ENCODE data around the gene ITK. TPM values are rescaled to one million over a fixed set of nuclear protein-coding genes. Genes with fewer than 3 reads are reported as not detected.

The ITK gene
- polyA plus RNA-seq, 2 of the 4 experiments (the other 2 are of a cell fraction), result not detected

DNA sequence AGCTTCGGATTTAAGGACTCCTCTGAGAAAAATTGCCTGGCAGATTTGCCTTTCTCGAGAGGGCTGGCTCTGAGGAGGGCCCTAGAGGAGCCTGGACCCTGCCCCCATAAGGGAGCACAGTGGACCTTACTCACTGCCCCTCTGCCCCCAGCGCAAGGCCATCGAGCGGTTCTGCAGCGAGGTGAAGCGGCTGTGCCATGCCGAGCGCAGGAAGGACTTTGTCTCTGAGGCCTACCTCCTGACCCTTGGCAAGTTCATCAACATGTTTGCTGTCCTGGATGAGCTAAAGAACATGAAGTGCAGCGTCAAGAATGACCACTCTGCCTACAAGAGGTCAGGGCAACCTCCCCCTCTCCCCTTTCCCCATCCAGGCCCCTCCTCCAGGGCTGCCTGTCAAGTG, 119.9 kb downstream of the ITK start:
- POLR2A ChIA-PET, result no interaction called here
- no peaks in the 10 kb centered on the region for H3K9me3 ChIP-seq
- H3K4me2 ChIP-seq, result no peak overlapping the region
- no peak overlapping the region for H3K27ac ChIP-seq
- no peak overlapping the region for H3K4me3 ChIP-seq
- CTCF ChIA-PET, result interaction anchor here (0.7 to 6.0 kb wide), 8 partner anchors 9 to 443 kb away, joined by 3 to 28 read pairs (median 5); partner anchors contain the start of gene LSM11
- no peak for TF ChIP-seq BCL3 (IDR thresholded peaks at IDR 0.05)
- no peak for TF ChIP-seq CBX8 (IDR thresholded peaks at IDR 0.05)
- no peak for TF ChIP-seq POLR2AphosphoS2 (conservative IDR thresholded peaks at IDR 0.05; ENCODE audit: low read length)
- TF ChIP-seq RAD21 (conservative IDR thresholded peaks at IDR 0.05 in 1 of 2, IDR thresholded peaks at IDR 0.05 in 1 of 2), result no peak
- TF ChIP-seq KDM5A (IDR thresholded peaks at IDR 0.05), result no peak
- no peak for TF ChIP-seq ESRRA (IDR thresholded peaks at IDR 0.05; ENCODE audit: borderline replicate concordance, low read length)
- TF ChIP-seq, protein P1, sequence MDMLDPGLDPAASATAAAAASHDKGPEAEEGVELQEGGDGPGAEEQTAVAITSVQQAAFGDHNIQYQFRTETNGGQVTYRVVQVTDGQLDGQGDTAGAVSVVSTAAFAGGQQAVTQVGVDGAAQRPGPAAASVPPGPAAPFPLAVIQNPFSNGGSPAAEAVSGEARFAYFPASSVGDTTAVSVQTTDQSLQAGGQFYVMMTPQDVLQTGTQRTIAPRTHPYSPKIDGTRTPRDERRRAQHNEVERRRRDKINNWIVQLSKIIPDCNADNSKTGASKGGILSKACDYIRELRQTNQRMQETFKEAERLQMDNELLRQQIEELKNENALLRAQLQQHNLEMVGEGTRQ (IDR thresholded peaks at IDR 0.05), result no peak
- no peak for TF ChIP-seq HEYL (CRISPR knock-in tag; IDR thresholded peaks at IDR 0.05)
- TF ChIP-seq CBX2 (IDR thresholded peaks at IDR 0.05; ENCODE audit: borderline replicate concordance, low read depth), result no peak
- DNase-seq (ENCODE audit: low read depth in 1 of 2, low spot score in 1 of 2), result no peak
- no peak for FAIRE-seq
- WGBS (ENCODE audit: missing lambda C conversion rate), result 82% methylated on average over 10 of the region's 10 CpGs
- H3K4me1 ChIP-seq, result no peaks in the 10 kb centered on the region
- ATAC-seq, result no peak

- no peak overlapping the region for H3K4me2 ChIP-seq
- ChIA-PET CTCF (interaction anchor here (0.6 to 6.0 kb wide), 3 partner anchors 12 to 982 kb away, joined by 4 to 28 read pairs (median 10); no protein-coding TSS in a partner anchor), POLR2A (interaction anchor here (0.6 kb wide), 1 partner anchor 56 kb away, joined by 3 read pairs; no protein-coding TSS in a partner anchor)
- no peaks in the 10 kb centered on the region for H3K9me3 ChIP-seq
- TF ChIP-seq SMC3 (IDR thresholded peaks at IDR 0.05) (no peak), NPAS2 (CRISPR knock-in tag; IDR thresholded peaks at IDR 0.05; ENCODE audit: borderline replicate concordance) (no peak), CEBPB (IDR thresholded peaks at IDR 0.05) (no peak), KDM5A (IDR thresholded peaks at IDR 0.05) (no peak), MYC (IDR thresholded peaks at IDR 0.05; ENCODE audit: borderline replicate concordance, low read length) (no peak), MAZ (IDR thresholded peaks at IDR 0.05; ENCODE audit: borderline replicate concordance, low read depth, low read length) (no peak), ZC3H11A (IDR thresholded peaks at IDR 0.05) (no peak)
- no peaks in the 10 kb centered on the region for H3K4me1 ChIP-seq
- FAIRE-seq, result no peak
- H3K4me3 ChIP-seq, result no peak overlapping the region
- no peak for ATAC-seq
- H3K27ac ChIP-seq, result no peak overlapping the region
- no peak for DNase-seq (ENCODE audit: low read depth in 1 of 2, low spot score in 1 of 2)
These were observed 120.4 kb downstream of the ITK start for GRCh38 chr5:157301066-157301465.

DNA sequence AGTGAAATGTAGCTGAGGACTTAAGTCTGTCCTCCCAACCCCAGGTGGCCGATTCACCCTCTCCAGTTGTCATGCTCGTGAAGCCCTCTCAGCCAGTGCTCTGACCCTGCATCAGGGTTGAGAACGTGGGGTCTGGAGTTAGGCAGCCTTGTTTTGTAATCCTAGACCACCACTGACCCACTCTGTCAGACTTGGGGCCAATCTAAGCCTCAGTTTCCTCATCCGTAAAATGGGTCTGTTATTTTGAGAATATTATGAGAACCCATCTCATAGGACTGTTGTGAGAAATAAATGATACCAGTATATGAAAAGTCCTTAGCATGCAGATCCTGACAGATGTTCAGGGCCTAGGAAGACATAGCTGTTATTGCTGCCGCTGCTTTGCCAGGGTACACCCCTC, 122.4 kb downstream of the ITK start:
- ChIA-PET POLR2A (no interaction called here), CTCF (interaction anchor here (0.6 to 2.7 kb wide), 6 partner anchors 15 to 382 kb away, joined by 3 to 16 read pairs (median 4); no protein-coding TSS in a partner anchor)
- H3K4me2 ChIP-seq, result no peak overlapping the region
- WGBS (ENCODE audit: missing lambda C conversion rate), result 80% methylated on average over 5 of the region's 5 CpGs
- H3K4me3 ChIP-seq, result no peak overlapping the region
- no peaks in the 10 kb centered on the region for H3K4me1 ChIP-seq
- FAIRE-seq, result no peak
- H3K9me3 ChIP-seq, result no peaks in the 10 kb centered on the region
- TF ChIP-seq NPAS2 (CRISPR knock-in tag; IDR thresholded peaks at IDR 0.05; ENCODE audit: borderline replicate concordance), result no peak
- TF ChIP-seq POLR2A (IDR thresholded peaks at IDR 0.05; ENCODE audit: low read length), result no peak
- no peak for TF ChIP-seq CBX2 (IDR thresholded peaks at IDR 0.05; ENCODE audit: borderline replicate concordance, low read depth)
- TF ChIP-seq ZSCAN20 (CRISPR knock-in tag; IDR thresholded peaks at IDR 0.05), result no peak
- TF ChIP-seq HOXA7 (CRISPR knock-in tag; IDR thresholded peaks at IDR 0.05), result no peak
- TF ChIP-seq EP300 (IDR thresholded peaks at IDR 0.05), result no peak
- no peak for TF ChIP-seq EHF (CRISPR knock-in tag; IDR thresholded peaks at IDR 0.05)
- no peak for TF ChIP-seq SMC3 (IDR thresholded peaks at IDR 0.05)
- no peak for TF ChIP-seq ESRRA (IDR thresholded peaks at IDR 0.05; ENCODE audit: borderline replicate concordance, low read length)
- TF ChIP-seq ZC3H11A (IDR thresholded peaks at IDR 0.05), result no peak
- TF ChIP-seq, protein P2, sequence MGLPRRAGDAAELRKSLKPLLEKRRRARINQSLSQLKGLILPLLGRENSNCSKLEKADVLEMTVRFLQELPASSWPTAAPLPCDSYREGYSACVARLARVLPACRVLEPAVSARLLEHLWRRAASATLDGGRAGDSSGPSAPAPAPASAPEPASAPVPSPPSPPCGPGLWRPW (IDR thresholded peaks at IDR 0.05), result no peak
- no peak for TF ChIP-seq NR3C1 (IDR thresholded peaks at IDR 0.05)
- no peak for TF ChIP-seq REST (IDR thresholded peaks at IDR 0.05)
- TF ChIP-seq RARB (CRISPR knock-in tag; IDR thresholded peaks at IDR 0.05), result no peak
- H3K27ac ChIP-seq, result no peak overlapping the region
- no peak for ATAC-seq
- no peak for DNase-seq (ENCODE audit: low read depth in 1 of 2, low spot score in 1 of 2)

Measured in A549 (cell line).